ENCODE results near the gene CXXC5. TPM values are rescaled to one million over a fixed set of nuclear protein-coding genes. Genes with fewer than 3 reads are reported as not detected.
A peak's percentile ranks its signal among the peaks of the same experiment; 100 is the strongest.

Gene CXXC5
- total and polyA plus RNA-seq, 9 of the 15 experiments (the other 6 are each of a cell fraction or from before 2014, with no cell fraction given), result 1.9 to 123 (median 45.8) TPM

- no peak for TF ChIP-seq ZNF134 (CRISPR knock-in tag; conservative IDR thresholded peaks at IDR 0.05)
- TF ChIP-seq, protein P1, sequence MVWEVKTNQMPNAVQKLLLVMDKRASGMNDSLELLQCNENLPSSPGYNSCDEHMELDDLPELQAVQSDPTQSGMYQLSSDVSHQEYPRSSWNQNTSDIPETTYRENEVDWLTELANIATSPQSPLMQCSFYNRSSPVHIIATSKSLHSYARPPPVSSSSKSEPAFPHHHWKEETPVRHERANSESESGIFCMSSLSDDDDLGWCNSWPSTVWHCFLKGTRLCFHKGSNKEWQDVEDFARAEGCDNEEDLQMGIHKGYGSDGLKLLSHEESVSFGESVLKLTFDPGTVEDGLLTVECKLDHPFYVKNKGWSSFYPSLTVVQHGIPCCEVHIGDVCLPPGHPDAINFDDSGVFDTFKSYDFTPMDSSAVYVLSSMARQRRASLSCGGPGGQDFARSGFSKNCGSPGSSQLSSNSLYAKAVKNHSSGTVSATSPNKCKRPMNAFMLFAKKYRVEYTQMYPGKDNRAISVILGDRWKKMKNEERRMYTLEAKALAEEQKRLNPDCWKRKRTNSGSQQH (CRISPR knock-in tag; IDR thresholded peaks at IDR 0.05), result no peak
- no peak; the same call in 1 of the 2 replicates for TF ChIP-seq KLF16 (IDR thresholded peaks at IDR 0.05)
- TF ChIP-seq SRSF7 (optimal IDR thresholded peaks at IDR 0.05; ENCODE audit: low read depth, low read length), result no peak
- no peak for TF ChIP-seq ZKSCAN1 (IDR thresholded peaks at IDR 0.05; ENCODE audit: low read depth, low read length)
- TF ChIP-seq FOXJ3 (CRISPR knock-in tag; IDR thresholded peaks at IDR 0.05), result no peak
- TF ChIP-seq BRD9 (IDR thresholded peaks at IDR 0.05; ENCODE audit: low read depth, partially characterized antibody), result no peak
- no peak for TF ChIP-seq WHSC1 (IDR thresholded peaks at IDR 0.05; ENCODE audit: low read length)
- no peak for TF ChIP-seq YBX1 (IDR thresholded peaks at IDR 0.05)
- TF ChIP-seq XRCC3 (IDR thresholded peaks at IDR 0.05), result no peak
- no peak for TF ChIP-seq MBD1 (CRISPR knock-in tag; IDR thresholded peaks at IDR 0.05)
- no peak for TF ChIP-seq CREB1 (IDR thresholded peaks at IDR 0.05)
- 0 out of 2 replicates have a peak, but pooled peaks have one; percentile 29 for TF ChIP-seq CREB1 (CRISPR knock-in tag; IDR thresholded peaks at IDR 0.05)
- no peak for TF ChIP-seq CHD7 (IDR thresholded peaks at IDR 0.05; ENCODE audit: low read depth, low read length)
- no peak for TF ChIP-seq MEF2D (tag; conservative IDR thresholded peaks at IDR 0.05; ENCODE audit: low read depth)
Observed at GRCh38 chr5:139651043-139651834, 3.1 kb downstream of the CXXC5 start (continued).

All from K562 (cell line).